ENCODE results near the gene RERE. TPM values are rescaled to one million over a fixed set of nuclear protein-coding genes. Genes with fewer than 3 reads are reported as not detected.
"Not testable (repeated sequence)": the region's sequence is repeated elsewhere in the genome, so short reads cannot be mapped to it uniquely, and the experiment has no call there.

The RERE gene
- polyA plus RNA-seq, 1 experiment = 14.3 TPM

DNA sequence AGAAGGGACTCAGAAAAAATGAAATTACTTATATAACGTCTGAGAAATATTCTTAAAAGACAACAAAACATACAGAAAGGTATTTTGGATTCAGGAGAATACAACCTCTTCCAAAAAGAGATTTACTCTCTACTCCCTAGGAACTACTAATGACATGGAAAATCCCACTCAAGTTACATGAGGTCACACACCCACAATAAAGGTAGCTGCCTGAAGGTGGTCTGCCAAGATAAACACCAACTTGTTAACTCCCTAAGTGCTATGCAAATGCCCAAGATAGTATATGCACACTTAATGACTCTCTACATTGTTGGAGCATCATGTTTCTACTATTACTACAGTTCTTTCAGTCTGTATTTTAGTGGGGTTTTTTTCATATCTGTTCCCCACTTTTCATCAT, 26.5 kb downstream of the RERE start:
- Histone ChIP-seq H3K9me3 (ENCODE audit: control insufficient read depth, insufficient read depth, low read length) (no peaks in the 10 kb centered on the region), H3K27me3 (ENCODE audit: control insufficient read depth, insufficient read depth, low read length) (no peaks in the 10 kb centered on the region), H3K4me3 (ENCODE audit: low read depth, low read length) (no peak overlapping the region), H3K27ac (ENCODE audit: low read depth, low read length) (no peak overlapping the region)
- DNase-seq (ENCODE audit: low read depth, low spot score) = no peak
- TF ChIP-seq, protein P1, sequence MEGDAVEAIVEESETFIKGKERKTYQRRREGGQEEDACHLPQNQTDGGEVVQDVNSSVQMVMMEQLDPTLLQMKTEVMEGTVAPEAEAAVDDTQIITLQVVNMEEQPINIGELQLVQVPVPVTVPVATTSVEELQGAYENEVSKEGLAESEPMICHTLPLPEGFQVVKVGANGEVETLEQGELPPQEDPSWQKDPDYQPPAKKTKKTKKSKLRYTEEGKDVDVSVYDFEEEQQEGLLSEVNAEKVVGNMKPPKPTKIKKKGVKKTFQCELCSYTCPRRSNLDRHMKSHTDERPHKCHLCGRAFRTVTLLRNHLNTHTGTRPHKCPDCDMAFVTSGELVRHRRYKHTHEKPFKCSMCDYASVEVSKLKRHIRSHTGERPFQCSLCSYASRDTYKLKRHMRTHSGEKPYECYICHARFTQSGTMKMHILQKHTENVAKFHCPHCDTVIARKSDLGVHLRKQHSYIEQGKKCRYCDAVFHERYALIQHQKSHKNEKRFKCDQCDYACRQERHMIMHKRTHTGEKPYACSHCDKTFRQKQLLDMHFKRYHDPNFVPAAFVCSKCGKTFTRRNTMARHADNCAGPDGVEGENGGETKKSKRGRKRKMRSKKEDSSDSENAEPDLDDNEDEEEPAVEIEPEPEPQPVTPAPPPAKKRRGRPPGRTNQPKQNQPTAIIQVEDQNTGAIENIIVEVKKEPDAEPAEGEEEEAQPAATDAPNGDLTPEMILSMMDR (IDR thresholded peaks at IDR 0.05; ENCODE audit: low read depth, low read length) = no peak
- POLR2A ChIA-PET = no interaction called here
- CTCF ChIA-PET = no interaction called here

DNA sequence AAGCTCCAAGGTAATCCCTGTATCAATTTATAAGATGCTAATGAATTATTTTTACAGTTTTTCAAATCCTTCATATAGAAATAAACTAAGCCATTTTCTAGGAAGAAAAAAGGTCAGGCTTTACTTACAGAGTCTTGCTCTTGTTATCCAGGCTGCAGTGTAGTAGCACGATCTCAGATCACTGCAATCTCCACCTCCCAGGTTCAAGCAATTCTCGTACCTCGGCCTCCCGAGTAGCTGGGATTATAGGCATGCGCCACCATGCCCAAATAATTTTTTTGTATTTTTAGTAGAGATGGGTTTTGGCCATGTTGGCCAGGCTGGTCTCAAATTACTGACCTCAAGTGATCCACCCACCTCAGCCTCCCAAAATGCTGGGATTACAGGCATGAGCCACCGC, 27.0 kb downstream of the RERE start:
- Histone ChIP-seq H3K9me3 (ENCODE audit: control insufficient read depth, insufficient read depth, low read length) (no peaks in the 10 kb centered on the region), H3K4me3 (ENCODE audit: low read depth, low read length) (no peak overlapping the region), H3K27me3 (ENCODE audit: control insufficient read depth, insufficient read depth, low read length) (no peaks in the 10 kb centered on the region), H3K27ac (ENCODE audit: low read depth, low read length) (no peak overlapping the region)
- POLR2A ChIA-PET = interaction anchor here (0.6 kb wide), 1 partner anchor 50 kb away, joined by 3 read pairs; no protein-coding TSS in a partner anchor
- CTCF ChIA-PET = no interaction called here
- TF ChIP-seq, protein P1 (IDR thresholded peaks at IDR 0.05; ENCODE audit: low read depth, low read length) = no peak
- DNase-seq (ENCODE audit: low read depth, low spot score) = no peak

DNA sequence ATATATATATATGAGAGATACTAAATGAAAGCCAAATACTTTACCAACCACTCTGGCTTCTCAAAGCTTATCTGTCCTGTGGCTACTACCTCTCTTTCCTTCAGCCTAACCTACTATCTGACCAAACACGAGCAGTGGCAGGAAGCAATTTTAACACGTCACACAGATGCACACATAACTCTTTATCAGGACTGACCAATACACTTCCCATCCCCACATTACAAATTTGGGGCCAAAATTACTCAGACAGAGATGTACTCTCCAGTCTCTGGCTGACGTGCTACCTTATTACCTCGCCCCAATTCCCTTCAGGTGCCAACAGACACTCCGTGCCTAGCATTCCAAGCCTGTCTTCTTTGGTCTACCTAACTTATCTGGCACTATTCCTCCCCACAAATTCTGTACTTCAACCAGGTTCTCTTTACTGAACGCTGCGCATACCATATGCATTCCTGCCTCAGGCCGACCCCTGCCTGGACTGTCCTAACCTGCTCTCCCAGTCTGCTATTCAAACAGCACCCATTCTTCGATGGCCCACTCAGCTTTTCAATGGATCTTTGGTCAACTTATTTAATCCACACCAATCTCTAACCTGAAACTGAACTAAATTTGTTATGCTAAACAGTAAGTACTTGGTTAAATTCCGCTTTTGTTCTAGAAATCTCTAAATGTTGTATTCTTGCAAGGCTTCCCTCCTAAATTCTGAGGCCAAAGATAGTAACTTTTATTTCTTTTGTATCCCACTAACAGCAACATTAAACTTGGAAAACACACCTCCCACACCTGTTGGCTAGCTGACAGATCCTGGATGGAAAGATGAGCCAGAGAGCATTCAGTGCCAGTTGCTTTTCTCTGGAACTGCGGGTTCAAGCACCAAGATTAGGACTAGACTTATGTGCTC, 27.9 kb downstream of the RERE start:
- Histone ChIP-seq H3K4me3 (ENCODE audit: low read depth, low read length) (no peak overlapping the region), H3K9me3 (ENCODE audit: control insufficient read depth, insufficient read depth, low read length) (no peaks in the 10 kb centered on the region), H3K27me3 (ENCODE audit: control insufficient read depth, insufficient read depth, low read length) (no peaks in the 10 kb centered on the region), H3K27ac (ENCODE audit: low read depth, low read length) (no peak overlapping the region)
- CTCF ChIA-PET = no interaction called here
- DNase-seq (ENCODE audit: low read depth, low spot score) = no peak
- POLR2A ChIA-PET = interaction anchor here (0.6 kb wide), 1 partner anchor 49 kb away, joined by 3 read pairs; no protein-coding TSS in a partner anchor
- TF ChIP-seq, protein P1 (IDR thresholded peaks at IDR 0.05; ENCODE audit: low read depth, low read length) = no peak

DNA sequence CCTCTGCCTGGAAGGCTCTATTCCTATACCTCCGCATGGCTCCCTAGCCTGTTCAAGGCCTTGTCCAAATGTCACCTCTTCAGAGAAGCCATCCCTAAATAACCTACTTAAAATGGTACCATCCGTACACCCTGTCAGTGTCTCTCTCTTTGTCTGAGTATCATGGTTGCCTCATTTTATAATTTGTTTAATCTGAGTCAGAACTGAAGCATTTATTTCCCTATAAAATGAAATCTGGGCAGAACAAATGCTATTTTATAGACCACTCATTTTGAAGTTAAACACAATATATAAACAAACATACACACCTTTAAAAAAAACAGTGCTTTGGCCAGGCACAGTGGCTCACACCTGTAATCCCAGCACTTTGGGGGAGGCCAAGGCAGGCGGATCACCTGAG, 30.2 kb downstream of the RERE start:
- DNase-seq (ENCODE audit: low read depth, low spot score) = no peak
- Histone ChIP-seq H3K27me3 (ENCODE audit: control insufficient read depth, insufficient read depth, low read length) (no peaks in the 10 kb centered on the region), H3K9me3 (ENCODE audit: control insufficient read depth, insufficient read depth, low read length) (no peaks in the 10 kb centered on the region), H3K4me3 (ENCODE audit: low read depth, low read length) (no peak overlapping the region), H3K27ac (ENCODE audit: low read depth, low read length) (no peak overlapping the region)
- TF ChIP-seq, protein P1 (IDR thresholded peaks at IDR 0.05; ENCODE audit: low read depth, low read length) = no peak
- CTCF ChIA-PET = no interaction called here
- POLR2A ChIA-PET = no interaction called here

DNA sequence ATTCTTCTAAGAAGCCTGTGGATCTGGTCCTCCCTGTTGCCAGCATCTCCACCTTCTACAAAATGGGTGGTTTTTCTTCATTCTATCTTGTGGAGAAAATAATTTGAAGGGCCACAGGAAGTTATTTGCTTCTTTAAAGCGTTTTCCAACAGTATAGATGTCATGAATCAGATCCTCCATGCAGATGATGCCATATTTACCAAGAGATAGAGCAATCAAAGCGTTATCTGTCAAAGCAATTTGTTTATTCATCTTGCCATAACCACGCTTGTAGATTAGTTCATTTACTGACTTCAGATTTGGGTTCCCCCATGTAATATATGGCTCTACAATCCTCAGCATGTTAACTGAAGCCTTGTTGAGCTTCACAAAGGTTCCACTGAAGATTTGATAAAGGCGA, 31.2 kb downstream of the RERE start:
- H3K9me3 ChIP-seq (ENCODE audit: control insufficient read depth, insufficient read depth, low read length); DNase-seq (ENCODE audit: low read depth, low spot score); POLR2A ChIA-PET; H3K27ac ChIP-seq (ENCODE audit: low read depth, low read length); H3K27me3 ChIP-seq (ENCODE audit: control insufficient read depth, insufficient read depth, low read length); H3K4me3 ChIP-seq (ENCODE audit: low read depth, low read length): not testable (repeated sequence)
- CTCF ChIA-PET = interaction anchor here (1.7 kb wide), 1 partner anchor 10 kb away, joined by 5 read pairs; no protein-coding TSS in a partner anchor

All from AG04450 (cell line).